GM12865 (cell line): ENCODE measurements around the gene ARL5C.

Experiments used
- DNase-seq: peaks from one replicate; pipeline ENCODE4 v3.0.0; 2010; ENCODE audit warnings: low read depth
- H3K4me3 ChIP-seq: 2 replicates; pipeline ENCODE4 v1.5.1; 2011; ENCODE audit warnings: mild to moderate bottlenecking, low read depth, low read length, control low read depth
- CTCF ChIP-seq: IDR thresholded peaks from 2 replicates; pipeline ENCODE4 v1.5.1; 2011; ENCODE audit warnings: low read length, control low read depth, low read depth, inconsistent platforms; ENCODE audit not compliant: insufficient read depth; ENCODE audit errors: missing control alignments

Gene ARL5C

DNA sequence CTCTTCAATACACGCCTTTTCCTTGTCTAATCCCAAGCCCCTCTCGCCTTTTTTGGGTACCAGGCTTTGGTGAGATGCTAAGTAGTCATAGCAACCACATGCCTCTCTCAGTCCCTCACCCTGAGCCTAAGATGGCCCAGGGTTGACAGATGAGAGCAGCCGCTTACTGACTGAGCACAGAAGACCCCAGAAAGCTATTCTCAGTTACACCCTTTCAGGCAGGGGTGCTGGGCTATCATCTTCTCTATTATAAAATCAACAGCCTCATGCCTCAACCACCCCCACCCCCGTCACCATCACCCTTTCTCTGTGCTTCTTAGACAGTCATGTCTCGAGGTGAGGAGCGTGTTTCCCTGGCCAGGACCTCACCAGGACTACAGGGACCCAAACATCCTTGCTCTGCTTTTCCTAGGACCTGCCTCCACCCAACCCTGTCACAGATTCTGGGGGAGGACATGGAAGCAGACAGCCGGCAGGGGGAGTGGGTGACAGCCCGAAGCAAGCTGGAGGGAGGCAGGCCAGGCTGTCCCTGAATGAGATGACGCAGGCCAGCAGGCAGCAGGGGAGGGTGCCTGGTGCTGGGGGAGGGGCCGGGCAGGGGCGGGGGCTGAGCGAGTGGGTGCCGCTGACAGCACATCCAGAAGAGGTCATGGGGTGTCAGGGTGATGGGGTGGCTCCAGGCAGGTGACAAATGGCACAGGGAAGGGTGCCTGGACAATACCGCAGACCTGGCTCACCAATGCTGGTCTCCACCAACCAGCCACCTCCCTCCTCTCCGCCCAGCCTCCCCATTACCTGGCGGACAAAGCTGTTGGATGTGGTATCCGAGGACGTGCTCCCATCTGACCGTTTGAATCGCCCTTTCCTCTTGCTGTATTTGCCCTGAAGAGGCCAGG lies 28.4 kb upstream of the ARL5C start:
- DNase-seq = no peak
- TF ChIP-seq CTCF = no peak
- no peak overlapping the region for H3K4me3 ChIP-seq

- DNase-seq = no peak
- no peak overlapping the region for H3K4me3 ChIP-seq
- no peak for TF ChIP-seq CTCF
These were observed 27.4 kb upstream of the ARL5C start for GRCh38 chr17:39193346-39193745.

GRCh38 chr17:39192901-39193300 lies 26.9 kb upstream of the ARL5C start:
- no peak overlapping the region for H3K4me3 ChIP-seq
- DNase-seq = no peak
- TF ChIP-seq CTCF = no peak

- no peak for DNase-seq
- H3K4me3 ChIP-seq = no peak overlapping the region
- no peak for TF ChIP-seq CTCF
These were observed 26.0 kb upstream of the ARL5C start for GRCh38 chr17:39191750-39192510.

DNA sequence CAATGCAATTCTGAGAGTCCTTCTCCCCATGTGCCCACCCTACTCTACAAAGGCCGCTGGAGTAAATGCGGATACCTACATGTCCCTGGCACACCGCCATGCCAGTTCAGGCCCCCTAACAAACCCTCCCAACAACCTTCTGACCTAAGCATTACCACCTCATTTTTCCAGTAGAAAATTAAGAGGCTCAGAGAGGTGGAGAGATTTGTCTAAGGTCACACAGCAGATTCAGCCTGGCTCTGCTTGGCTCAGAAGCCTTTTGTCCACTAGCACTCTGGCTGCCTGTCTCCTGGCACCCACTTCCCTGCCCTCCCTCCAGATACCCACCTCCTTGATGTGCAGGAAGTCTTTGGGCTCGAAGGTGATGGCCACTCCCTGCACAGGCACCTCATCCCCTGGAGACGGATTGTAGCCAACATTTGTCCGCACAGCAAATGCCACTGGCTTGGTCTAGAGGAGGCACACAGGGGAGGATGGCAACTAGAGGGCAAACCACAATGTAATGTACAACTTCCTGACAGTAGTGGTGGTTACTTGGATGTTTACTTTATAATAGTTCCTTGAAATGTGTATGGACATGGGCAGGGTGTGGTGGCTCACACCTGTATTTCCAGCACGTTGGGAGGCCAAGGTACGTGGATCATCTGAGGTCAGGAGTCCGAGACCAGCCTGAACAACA lies 21.3 kb upstream of the ARL5C start:
- TF ChIP-seq CTCF = no peak
- H3K4me3 ChIP-seq = no peak overlapping the region
- no peak for DNase-seq

- no peak for TF ChIP-seq CTCF
- H3K4me3 ChIP-seq = no peak overlapping the region
- no peak for DNase-seq
These were observed 20.6 kb upstream of the ARL5C start for GRCh38 chr17:39186481-39187002.
